ENCODE results near the gene MAEA.
"Not testable (repeated sequence)": the region's sequence is repeated elsewhere in the genome, so short reads cannot be mapped to it uniquely, and the experiment has no call there.

The MAEA gene

DNA sequence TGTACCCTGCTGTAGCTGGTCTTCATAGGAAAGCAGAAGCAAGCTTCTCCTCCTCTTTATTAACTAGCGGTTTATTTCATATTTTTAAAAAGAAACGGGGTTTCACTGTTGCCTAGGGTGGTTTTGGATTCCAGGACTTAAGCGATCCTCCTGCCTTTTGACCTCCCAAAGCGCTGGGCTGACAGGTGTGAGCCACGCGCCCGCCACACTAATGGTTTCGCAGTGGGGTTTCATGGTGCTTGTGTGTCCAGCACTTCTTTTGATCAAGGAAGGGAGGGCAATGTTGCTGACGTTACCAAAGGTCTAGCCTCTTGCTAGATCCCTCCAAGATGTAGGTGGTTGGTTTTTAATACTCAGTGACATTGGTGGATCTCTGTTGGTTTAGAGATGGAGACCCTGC is 1.4 kb downstream of the MAEA start:
- Histone ChIP-seq H3K4me1 (ENCODE audit: control insufficient read depth, low read depth, low read length) (peaks cover 3% of the 10 kb centered on the region), H3K9ac (ENCODE audit: low read length) (peak overlapping the region; percentile 84), H3K36me3 (ENCODE audit: control insufficient read depth, low read depth, low read length) (no peaks in the 10 kb centered on the region), H3K4me3 (ENCODE audit: low read length) (peak overlapping the region; percentile 76), H3K27ac (ENCODE audit: low read length) (no peak overlapping the region), H3K9me3 (ENCODE audit: control insufficient read depth, low read depth, low read length) (no peaks in the 10 kb centered on the region), H3K27me3 (ENCODE audit: control insufficient read depth, insufficient read depth, low read length) (no peaks in the 10 kb centered on the region)

DNA sequence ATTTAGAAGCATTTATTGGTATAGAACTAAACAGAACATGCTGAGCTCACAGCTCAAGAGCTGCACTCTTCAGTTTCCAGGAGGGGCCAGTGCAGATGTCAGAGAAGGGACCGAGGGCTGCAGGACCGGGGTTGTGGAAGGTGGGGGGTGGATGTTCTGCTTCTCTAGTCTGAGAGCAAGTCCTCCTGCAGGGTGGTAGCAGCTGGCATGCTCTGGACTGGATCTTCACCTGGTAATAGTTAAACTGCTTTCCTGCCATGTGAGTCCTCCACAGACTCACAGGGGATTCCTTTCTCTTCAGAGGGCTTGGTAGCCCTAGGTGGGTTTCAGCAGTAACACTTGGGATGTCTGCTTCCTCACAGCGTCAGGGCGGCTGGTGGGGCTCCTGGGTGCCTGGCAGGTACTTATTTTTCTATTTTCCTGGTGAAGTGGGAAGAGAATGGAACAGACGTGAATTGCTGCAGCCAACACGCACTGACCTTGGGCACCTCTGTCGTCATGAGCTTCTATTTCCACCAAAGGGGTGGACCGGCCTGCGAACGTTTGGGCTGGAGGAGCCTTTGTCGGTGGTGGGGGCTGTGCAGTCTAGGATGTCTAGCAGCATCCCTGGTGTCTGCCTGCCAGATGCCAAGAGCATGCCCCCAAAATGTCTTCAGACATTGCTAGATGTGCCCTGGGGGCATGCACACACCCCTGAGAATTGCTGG is 2.5 kb downstream of the MAEA start:
- Histone ChIP-seq H3K27me3 (ENCODE audit: control insufficient read depth, insufficient read depth, low read length) (no peaks in the 10 kb centered on the region), H3K27ac (ENCODE audit: low read length) (no peak overlapping the region), H3K36me3 (ENCODE audit: control insufficient read depth, low read depth, low read length) (no peaks in the 10 kb centered on the region), H3K4me3 (ENCODE audit: low read length) (no peak overlapping the region), H3K9me3 (ENCODE audit: control insufficient read depth, low read depth, low read length) (no peaks in the 10 kb centered on the region), H3K9ac (ENCODE audit: low read length) (no peak overlapping the region), H3K4me1 (ENCODE audit: control insufficient read depth, low read depth, low read length) (peaks cover 6% of the 10 kb centered on the region)

DNA sequence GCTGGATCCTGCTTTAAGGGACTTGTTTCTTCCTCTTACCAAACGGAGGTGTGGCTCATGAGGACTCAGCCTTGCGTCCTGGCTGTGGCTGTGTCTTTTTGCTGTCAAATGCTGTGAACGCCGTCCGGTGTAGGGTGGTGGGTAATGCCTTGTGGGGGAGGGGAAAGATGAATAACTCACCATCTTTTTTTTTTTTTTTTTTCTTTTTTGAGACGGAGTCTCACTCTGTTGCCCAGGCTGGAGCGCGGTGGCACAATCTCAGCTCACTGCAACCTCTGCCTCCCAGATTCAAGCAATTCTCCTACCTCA is 3.0 kb downstream of the MAEA start:
- not testable (repeated sequence) for H3K4me3 ChIP-seq (ENCODE audit: low read length); H3K9me3 ChIP-seq (ENCODE audit: control insufficient read depth, low read depth, low read length); H3K36me3 ChIP-seq (ENCODE audit: control insufficient read depth, low read depth, low read length); H3K9ac ChIP-seq (ENCODE audit: low read length); H3K27ac ChIP-seq (ENCODE audit: low read length); H3K27me3 ChIP-seq (ENCODE audit: control insufficient read depth, insufficient read depth, low read length)
- H3K4me1 ChIP-seq (ENCODE audit: control insufficient read depth, low read depth, low read length), result peaks cover 11% of the 10 kb centered on the region

DNA sequence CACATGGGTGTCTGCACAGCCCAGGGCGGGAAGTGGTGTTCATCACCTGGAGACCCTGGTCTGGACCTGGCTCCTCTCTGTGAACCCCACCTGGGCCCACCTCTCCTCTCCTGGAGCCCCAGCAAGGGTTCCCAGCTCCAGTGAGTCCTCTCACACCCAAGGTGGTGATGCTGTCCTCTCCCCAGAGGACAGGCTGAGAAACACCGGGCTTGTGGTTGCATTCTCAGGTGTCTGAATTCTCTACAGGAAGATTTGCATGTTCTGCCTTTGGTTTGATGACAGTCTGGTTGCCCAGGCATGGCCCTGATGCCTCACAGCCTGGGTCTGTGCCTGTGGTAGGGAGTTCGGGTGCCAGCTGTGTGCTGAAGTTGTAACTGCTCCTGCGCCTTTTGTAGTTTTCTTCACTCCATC is 3.8 kb downstream of the MAEA start:
- Histone ChIP-seq H3K36me3 (ENCODE audit: control insufficient read depth, low read depth, low read length) (no peaks in the 10 kb centered on the region), H3K9ac (ENCODE audit: low read length) (no peak overlapping the region), H3K4me1 (ENCODE audit: control insufficient read depth, low read depth, low read length) (peaks cover 11% of the 10 kb centered on the region), H3K9me3 (ENCODE audit: control insufficient read depth, low read depth, low read length) (no peaks in the 10 kb centered on the region), H3K27me3 (ENCODE audit: control insufficient read depth, insufficient read depth, low read length) (no peaks in the 10 kb centered on the region), H3K27ac (ENCODE audit: low read length) (no peak overlapping the region), H3K4me3 (ENCODE audit: low read length) (no peak overlapping the region)

DNA sequence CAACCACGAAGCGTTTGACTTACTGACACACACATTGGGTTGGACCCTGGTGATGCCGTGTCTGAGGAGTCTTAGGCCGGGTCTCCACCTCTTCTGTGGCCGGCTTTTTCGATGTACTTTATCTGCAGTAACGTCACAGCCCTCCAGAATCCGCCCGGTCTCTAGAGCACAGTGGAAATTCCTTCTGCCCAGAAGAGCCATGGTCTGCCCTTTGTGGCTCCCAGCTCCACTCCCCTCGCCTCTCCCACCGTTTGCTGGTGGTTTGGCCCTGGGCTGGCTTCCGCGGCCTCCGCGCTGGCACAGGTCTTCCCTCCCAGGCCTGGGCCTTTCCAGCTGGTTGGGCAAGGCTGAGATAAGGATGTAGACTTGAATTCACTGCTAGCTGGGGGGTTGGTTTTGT is 4.3 kb downstream of the MAEA start:
- Histone ChIP-seq H3K4me3 (ENCODE audit: low read length) (no peak overlapping the region), H3K9ac (ENCODE audit: low read length) (no peak overlapping the region), H3K27me3 (ENCODE audit: control insufficient read depth, insufficient read depth, low read length) (no peaks in the 10 kb centered on the region), H3K4me1 (ENCODE audit: control insufficient read depth, low read depth, low read length) (peaks cover 11% of the 10 kb centered on the region), H3K9me3 (ENCODE audit: control insufficient read depth, low read depth, low read length) (no peaks in the 10 kb centered on the region), H3K36me3 (ENCODE audit: control insufficient read depth, low read depth, low read length) (no peaks in the 10 kb centered on the region), H3K27ac (ENCODE audit: low read length) (no peak overlapping the region)

DNA sequence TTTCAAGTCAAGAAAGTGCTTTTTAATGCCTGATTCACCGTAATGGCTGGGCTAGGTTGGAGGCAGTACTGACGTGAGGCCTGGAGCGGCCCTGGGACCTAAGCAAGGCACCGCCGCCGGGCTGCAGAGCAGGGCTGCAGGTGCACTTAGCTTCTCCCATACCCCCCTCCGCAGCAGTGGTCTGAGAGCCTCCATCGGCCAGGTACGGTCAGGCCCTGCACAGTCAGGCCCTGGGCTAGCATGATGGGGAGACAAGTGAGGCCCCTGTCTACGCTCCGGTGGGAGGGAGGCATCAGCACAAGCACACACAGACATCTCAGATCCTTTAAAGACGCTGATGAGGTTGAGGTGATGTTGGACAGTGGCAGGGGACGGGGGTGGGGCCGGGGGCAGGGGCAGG is 4.7 kb downstream of the MAEA start:
- no peak overlapping the region for H3K9ac ChIP-seq (ENCODE audit: low read length)
- no peaks in the 10 kb centered on the region for H3K27me3 ChIP-seq (ENCODE audit: control insufficient read depth, insufficient read depth, low read length)
- peaks cover 11% of the 10 kb centered on the region for H3K4me1 ChIP-seq (ENCODE audit: control insufficient read depth, low read depth, low read length)
- no peaks in the 10 kb centered on the region for H3K9me3 ChIP-seq (ENCODE audit: control insufficient read depth, low read depth, low read length)
- H3K36me3 ChIP-seq (ENCODE audit: control insufficient read depth, low read depth, low read length), result peaks cover under 1% of the 10 kb centered on the region
- no peak overlapping the region for H3K27ac ChIP-seq (ENCODE audit: low read length)
- no peak overlapping the region for H3K4me3 ChIP-seq (ENCODE audit: low read length)

DNA sequence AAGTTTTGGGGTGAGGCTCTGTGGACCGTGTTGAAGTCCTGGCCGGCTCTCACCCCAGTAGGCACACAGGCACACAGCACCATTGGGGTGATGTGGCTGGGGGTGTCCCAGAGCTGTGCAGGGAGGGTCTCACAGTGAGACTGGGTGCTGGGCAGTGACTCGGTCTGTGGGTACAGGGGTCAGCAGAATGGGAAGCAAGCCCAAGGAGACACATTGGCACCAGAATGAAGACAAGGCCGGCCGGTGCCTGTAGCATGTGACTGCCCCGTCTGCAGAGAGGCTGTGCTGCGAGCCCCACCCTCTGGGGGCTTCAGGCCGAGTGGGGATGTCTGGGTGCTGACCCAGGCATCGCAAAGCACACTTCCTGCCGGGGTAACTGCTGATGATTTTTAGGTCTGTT is 5.2 kb downstream of the MAEA start:
- Histone ChIP-seq H3K9me3 (ENCODE audit: control insufficient read depth, low read depth, low read length) (no peaks in the 10 kb centered on the region), H3K4me3 (ENCODE audit: low read length) (no peak overlapping the region), H3K4me1 (ENCODE audit: control insufficient read depth, low read depth, low read length) (peaks cover 11% of the 10 kb centered on the region), H3K27me3 (ENCODE audit: control insufficient read depth, insufficient read depth, low read length) (no peaks in the 10 kb centered on the region), H3K27ac (ENCODE audit: low read length) (no peak overlapping the region), H3K36me3 (ENCODE audit: control insufficient read depth, low read depth, low read length) (peaks cover 4% of the 10 kb centered on the region), H3K9ac (ENCODE audit: low read length) (no peak overlapping the region)

DNA sequence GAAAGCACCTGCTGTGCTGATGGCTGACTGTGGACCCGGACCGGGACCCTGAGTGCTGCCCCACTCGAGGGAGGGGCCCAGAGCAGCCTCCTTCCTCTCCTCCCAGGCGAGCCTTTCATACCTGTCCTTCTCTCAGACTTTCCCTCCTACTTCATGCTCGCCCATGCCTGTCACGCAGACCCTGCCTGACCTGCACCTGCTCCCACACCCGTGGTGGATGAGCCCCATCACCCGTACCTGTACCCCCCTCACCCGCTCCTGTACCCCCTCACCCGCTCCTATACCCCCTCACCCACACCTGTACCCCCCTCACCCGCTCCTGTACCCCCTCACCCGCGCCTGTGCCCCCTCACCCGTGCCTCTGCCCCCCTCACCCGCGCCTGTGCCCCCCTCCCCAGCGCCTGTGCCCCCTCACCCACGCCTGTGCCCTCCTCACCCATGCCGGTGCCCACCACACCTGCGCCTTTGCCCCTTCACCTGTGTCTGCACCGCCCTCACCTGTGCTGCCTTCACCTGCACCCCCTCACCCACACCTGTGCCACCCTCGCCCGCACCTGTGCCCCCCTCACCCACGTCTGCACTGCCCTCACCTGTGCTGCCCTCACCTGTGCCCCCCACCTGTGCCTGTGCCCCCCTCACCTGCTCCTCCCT is 5.8 kb downstream of the MAEA start:
- no peak overlapping the region for H3K9ac ChIP-seq (ENCODE audit: low read length)
- peaks cover 6% of the 10 kb centered on the region for H3K36me3 ChIP-seq (ENCODE audit: control insufficient read depth, low read depth, low read length)
- peaks cover 11% of the 10 kb centered on the region for H3K4me1 ChIP-seq (ENCODE audit: control insufficient read depth, low read depth, low read length)
- no peaks in the 10 kb centered on the region for H3K9me3 ChIP-seq (ENCODE audit: control insufficient read depth, low read depth, low read length)
- H3K27ac ChIP-seq (ENCODE audit: low read length), result no peak overlapping the region
- H3K27me3 ChIP-seq (ENCODE audit: control insufficient read depth, insufficient read depth, low read length), result no peaks in the 10 kb centered on the region
- H3K4me3 ChIP-seq (ENCODE audit: low read length), result no peak overlapping the region

DNA sequence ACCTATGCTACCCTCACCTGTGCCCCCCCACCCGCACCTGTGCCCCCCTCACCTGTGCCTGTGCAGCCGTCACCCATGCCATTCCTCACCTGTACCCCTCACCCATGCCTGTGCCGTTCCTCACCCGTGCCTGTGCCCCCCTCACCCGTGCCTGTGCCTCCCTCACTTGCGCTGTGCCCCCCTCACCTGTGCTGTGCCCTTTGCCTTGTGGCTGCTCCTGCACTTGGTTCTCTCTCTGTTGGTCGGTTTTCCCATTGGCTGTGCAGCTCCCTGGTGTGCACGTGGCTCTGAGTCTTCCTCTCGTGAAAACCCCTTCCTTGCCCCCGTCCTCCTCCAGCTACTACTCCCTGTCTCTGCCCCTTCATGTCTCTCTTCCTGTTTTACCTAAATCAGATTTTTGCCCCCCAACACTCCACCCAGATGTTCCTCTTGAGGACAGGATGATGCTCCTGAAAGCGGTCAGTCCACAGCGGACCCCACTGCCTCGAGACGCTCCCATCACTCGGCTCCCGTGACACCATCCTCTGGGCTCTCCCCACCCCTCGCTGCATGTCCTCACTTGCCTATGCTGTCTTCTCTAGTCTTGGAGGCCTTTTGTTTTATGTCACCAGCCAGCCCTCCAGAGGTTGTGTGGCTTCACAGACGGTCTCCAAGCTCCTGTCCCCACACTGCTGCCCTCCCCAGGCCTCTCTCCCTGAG is 6.8 kb downstream of the MAEA start:
- Histone ChIP-seq H3K9me3 (ENCODE audit: control insufficient read depth, low read depth, low read length) (no peaks in the 10 kb centered on the region), H3K4me1 (ENCODE audit: control insufficient read depth, low read depth, low read length) (peaks cover 8% of the 10 kb centered on the region), H3K36me3 (ENCODE audit: control insufficient read depth, low read depth, low read length) (peaks cover 9% of the 10 kb centered on the region), H3K9ac (ENCODE audit: low read length) (no peak overlapping the region), H3K27me3 (ENCODE audit: control insufficient read depth, insufficient read depth, low read length) (no peaks in the 10 kb centered on the region), H3K27ac (ENCODE audit: low read length) (no peak overlapping the region), H3K4me3 (ENCODE audit: low read length) (no peak overlapping the region)

DNA sequence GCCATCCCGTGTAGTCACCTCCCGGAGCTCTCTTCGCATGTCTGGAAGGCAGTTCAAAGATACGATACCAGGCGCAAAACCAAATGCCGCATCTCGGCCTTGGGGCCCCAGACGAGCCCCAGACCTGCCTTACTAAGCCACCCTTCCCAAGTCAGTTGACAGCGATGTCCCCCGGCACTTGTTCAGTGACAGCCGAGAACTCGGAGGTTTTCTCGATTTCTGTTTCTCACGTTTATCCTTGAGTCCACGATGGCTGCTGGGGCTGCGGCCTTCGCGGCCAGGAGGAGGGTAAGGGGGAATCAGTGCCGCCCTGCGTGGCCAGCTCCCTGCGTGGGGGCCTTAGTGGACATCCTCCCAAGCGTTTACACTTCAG is 7.3 kb downstream of the MAEA start:
- Histone ChIP-seq H3K9me3 (ENCODE audit: control insufficient read depth, low read depth, low read length) (no peaks in the 10 kb centered on the region), H3K4me3 (ENCODE audit: low read length) (no peak overlapping the region), H3K27me3 (ENCODE audit: control insufficient read depth, insufficient read depth, low read length) (no peaks in the 10 kb centered on the region), H3K9ac (ENCODE audit: low read length) (no peak overlapping the region), H3K4me1 (ENCODE audit: control insufficient read depth, low read depth, low read length) (peaks cover 8% of the 10 kb centered on the region), H3K27ac (ENCODE audit: low read length) (no peak overlapping the region), H3K36me3 (ENCODE audit: control insufficient read depth, low read depth, low read length) (peaks cover 9% of the 10 kb centered on the region)

DNA sequence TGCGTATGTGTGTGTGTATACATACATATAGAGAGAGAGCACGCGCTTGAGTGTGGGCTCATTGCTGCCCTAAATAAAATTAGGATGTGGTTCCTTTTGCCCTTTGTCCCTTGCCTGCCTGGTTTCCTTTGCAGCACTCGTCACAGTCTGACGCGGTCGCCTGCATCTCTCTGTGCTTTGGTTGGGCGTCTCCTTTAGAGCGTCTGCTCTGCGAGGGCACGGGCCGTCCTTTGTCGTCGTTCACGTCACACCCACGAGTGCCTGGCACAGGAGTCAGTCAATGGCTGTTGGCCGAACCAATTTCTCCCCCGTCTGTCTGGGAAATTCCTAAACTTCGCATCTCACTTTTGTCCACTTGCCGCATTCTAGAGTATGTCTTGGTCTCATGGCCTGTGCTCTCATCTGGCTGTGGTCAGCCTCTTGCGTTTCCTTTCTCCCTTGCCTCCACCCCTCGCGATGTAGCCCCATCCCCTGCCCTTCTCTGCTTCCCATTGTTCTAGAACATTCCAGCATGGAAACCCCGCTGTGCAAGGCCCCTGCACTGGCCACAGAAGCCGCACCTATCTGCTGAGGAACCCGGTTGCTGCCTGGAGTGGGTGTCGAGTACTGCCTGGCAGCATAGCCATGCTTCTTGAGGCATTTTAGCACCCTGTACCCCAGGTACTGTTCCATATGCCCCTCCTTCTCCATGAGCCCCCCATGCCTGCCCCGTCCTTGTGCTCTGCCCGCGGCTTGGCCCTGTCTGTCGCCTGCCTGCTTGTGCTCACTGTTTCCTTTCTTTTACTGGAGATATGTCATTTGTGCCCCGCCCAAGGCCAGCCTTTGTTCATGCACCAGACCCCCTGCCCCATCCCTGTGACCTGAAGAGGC is 8.0 kb downstream of the MAEA start:
- H3K36me3 ChIP-seq (ENCODE audit: control insufficient read depth, low read depth, low read length), result peaks cover 9% of the 10 kb centered on the region
- no peak overlapping the region for H3K27ac ChIP-seq (ENCODE audit: low read length)
- H3K4me1 ChIP-seq (ENCODE audit: control insufficient read depth, low read depth, low read length), result peaks cover 8% of the 10 kb centered on the region
- H3K27me3 ChIP-seq (ENCODE audit: control insufficient read depth, insufficient read depth, low read length), result no peaks in the 10 kb centered on the region
- no peak overlapping the region for H3K9ac ChIP-seq (ENCODE audit: low read length)
- H3K4me3 ChIP-seq (ENCODE audit: low read length), result no peak overlapping the region
- H3K9me3 ChIP-seq (ENCODE audit: control insufficient read depth, low read depth, low read length), result no peaks in the 10 kb centered on the region

All from iPS-18a (cell line).